ENCODE data around the gene VWA5A.
"Not testable (repeated sequence)": the region's sequence is repeated elsewhere in the genome, so short reads cannot be mapped to it uniquely, and the experiment has no call there.

DNA sequence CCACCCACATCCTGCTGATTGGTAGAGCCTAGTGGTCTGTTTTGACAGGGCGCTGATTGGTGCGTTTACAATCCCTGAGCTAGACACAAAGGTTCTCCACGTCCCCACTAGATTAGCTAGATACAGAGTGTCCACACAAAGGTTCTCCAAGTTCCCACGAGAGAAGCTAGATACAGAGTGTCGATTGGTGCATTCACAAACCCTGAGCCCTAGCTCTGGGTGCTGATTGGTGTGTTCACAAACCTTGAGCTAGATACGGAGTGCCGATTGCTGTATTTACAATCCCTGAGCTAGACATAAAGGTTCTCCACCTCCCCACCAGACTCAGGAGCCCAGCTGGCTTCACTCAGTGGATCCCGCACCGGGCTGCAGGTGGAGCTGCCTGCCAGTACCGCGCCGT lies 55.1 kb downstream of the VWA5A start:
- TF ChIP-seq, protein P1, sequence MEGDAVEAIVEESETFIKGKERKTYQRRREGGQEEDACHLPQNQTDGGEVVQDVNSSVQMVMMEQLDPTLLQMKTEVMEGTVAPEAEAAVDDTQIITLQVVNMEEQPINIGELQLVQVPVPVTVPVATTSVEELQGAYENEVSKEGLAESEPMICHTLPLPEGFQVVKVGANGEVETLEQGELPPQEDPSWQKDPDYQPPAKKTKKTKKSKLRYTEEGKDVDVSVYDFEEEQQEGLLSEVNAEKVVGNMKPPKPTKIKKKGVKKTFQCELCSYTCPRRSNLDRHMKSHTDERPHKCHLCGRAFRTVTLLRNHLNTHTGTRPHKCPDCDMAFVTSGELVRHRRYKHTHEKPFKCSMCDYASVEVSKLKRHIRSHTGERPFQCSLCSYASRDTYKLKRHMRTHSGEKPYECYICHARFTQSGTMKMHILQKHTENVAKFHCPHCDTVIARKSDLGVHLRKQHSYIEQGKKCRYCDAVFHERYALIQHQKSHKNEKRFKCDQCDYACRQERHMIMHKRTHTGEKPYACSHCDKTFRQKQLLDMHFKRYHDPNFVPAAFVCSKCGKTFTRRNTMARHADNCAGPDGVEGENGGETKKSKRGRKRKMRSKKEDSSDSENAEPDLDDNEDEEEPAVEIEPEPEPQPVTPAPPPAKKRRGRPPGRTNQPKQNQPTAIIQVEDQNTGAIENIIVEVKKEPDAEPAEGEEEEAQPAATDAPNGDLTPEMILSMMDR (IDR thresholded peaks at IDR 0.05 in 8 of 11, conservative IDR thresholded peaks at IDR 0.05 in 3 of 11), result not testable (repeated sequence)
- not testable (repeated sequence) for TF ChIP-seq POLR2AphosphoS5, POLR2A (IDR thresholded peaks at IDR 0.05)
